MCF 10A (cell line): ENCODE measurements around the gene PPP1R1C. TPM values are rescaled to one million over a fixed set of nuclear protein-coding genes. Genes with fewer than 3 reads are reported as not detected.

ENCODE experiments used
- BruUV-seq: library from RNA; stranded (reverse); fragments of 400-500 nt; replicated peaks from 2 replicates; lab custom pipeline; 2021; lab: Mats Ljungman, UMichigan
- CTCF ChIA-PET: fragments of 300-600 bp; sonication (Branson Sonifier 250); formaldehyde crosslinking; extraction: SDS; loops from one replicate; lab custom pipeline; 2021; ENCODE audit warnings: antibody characterized with exemption, inconsistent platforms; lab: Yijun Ruan, JAX
- POLR2A ChIA-PET: fragments of 300-600, 350-650 bp; sonication (Branson Sonifier 250); formaldehyde crosslinking; extraction: SDS; loops from one replicate; lab custom pipeline; 2020; ENCODE audit warnings: antibody characterized with exemption, inconsistent platforms; lab: Yijun Ruan, JAX
- DNase-seq: peaks from one replicate; pipeline ENCODE4 v3.0.0-alpha.2; 2018; ENCODE audit not compliant: unreplicated experiment
- H3K27ac Mint-ChIP-seq: one replicate; pipeline ENCODE4 v1.8.0; 2022; ENCODE audit warnings: mild to moderate bottlenecking, low read depth, mixed read lengths; ENCODE audit not compliant: unreplicated experiment
- H3K27me3 Mint-ChIP-seq: one replicate; pipeline ENCODE4 v1.8.0; 2022; ENCODE audit warnings: mixed read lengths; ENCODE audit not compliant: insufficient read depth, unreplicated experiment
- H3K36me3 Mint-ChIP-seq: one replicate; pipeline ENCODE4 v1.8.0; 2022; ENCODE audit warnings: mild to moderate bottlenecking, moderate library complexity, mixed read lengths; ENCODE audit not compliant: insufficient read depth, unreplicated experiment
- H3K4me1 Mint-ChIP-seq: one replicate; pipeline ENCODE4 v1.8.0; 2022; ENCODE audit warnings: mixed read lengths; ENCODE audit not compliant: insufficient read depth, unreplicated experiment
- H3K4me3 Mint-ChIP-seq: one replicate; pipeline ENCODE4 v1.8.0; 2022; ENCODE audit warnings: mild to moderate bottlenecking, moderate library complexity, mixed read lengths; ENCODE audit not compliant: unreplicated experiment
- H3K9me3 Mint-ChIP-seq: one replicate; pipeline ENCODE4 v1.8.0; 2022; ENCODE audit warnings: mixed read lengths; ENCODE audit not compliant: unreplicated experiment
- CTCF ChIP-seq: fragments of 200-600 bp; IDR thresholded peaks from one replicate; pipeline ENCODE4 v1.8.0; 2022; ENCODE audit warnings: antibody characterized with exemption, mild to moderate bottlenecking; ENCODE audit not compliant: unreplicated experiment
- intact Hi-C: fragments of 100-400 bp; cut with micrococcal nuclease; formaldehyde crosslinking; loops from 2 replicates; pipeline ENCODE4 v1.14.1; 2022
- total RNA-seq: library from RNA; stranded (reverse); gene quantifications from 2 replicates; pipeline ENCODE4 v1.2.3, GENCODE V29; 2022

PPP1R1C gene
- total RNA-seq, 1 experiment from 2014 or later, result not detected

DNA sequence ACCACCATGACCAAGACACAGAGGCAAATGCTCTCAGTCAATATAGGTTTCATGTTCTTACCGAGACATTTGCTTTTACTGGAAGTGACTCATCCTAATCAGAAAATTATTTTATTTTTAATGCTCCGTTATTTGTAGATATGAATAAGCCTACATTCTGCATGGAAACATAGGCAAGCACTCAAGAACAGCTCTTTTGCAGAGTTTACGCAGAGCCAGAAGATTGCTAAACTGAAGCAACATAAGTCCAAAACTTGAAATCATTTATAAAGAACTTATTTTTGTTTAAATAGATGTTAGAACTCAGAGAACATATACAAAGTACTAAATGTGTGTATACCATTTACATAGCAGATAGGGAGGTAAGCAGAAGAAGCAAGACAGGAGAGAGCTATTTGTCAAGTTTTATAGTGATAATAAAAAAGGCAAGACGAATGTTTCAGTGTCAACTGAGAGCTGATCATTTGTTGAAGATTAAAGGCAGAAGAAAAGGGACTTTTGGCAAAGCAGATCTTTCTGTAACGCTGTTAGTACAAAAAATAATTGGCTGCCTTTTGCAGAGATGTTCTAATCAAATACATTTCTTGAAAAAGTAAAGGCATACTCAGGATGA is 12.4 kb upstream of the PPP1R1C start:
- BruUV-seq, result no TSS peak
- no peak for TF ChIP-seq CTCF
- ChIA-PET CTCF (interaction anchor here (0.6 to 0.8 kb wide), 2 partner anchors 11 to 36 kb away, joined by 3 to 4 read pairs; no protein-coding TSS in a partner anchor), POLR2A (interaction anchor here (0.7 to 1.6 kb wide), 4 partner anchors 12 to 94 kb away, joined by 3 to 7 read pairs (median 3); no protein-coding TSS in a partner anchor)
- no peak overlapping the region for H3K4me3 Mint-ChIP-seq
- no peaks in the 10 kb centered on the region for H3K9me3 Mint-ChIP-seq
- intact Hi-C loops, result no loop called here
- peaks cover 6% of the 10 kb centered on the region for H3K36me3 Mint-ChIP-seq
- H3K27ac Mint-ChIP-seq, result peak overlapping the region; percentile 81
- H3K4me1 Mint-ChIP-seq, result peaks cover 28% of the 10 kb centered on the region
- H3K27me3 Mint-ChIP-seq, result no peaks in the 10 kb centered on the region
- DNase-seq, result no peak

DNA sequence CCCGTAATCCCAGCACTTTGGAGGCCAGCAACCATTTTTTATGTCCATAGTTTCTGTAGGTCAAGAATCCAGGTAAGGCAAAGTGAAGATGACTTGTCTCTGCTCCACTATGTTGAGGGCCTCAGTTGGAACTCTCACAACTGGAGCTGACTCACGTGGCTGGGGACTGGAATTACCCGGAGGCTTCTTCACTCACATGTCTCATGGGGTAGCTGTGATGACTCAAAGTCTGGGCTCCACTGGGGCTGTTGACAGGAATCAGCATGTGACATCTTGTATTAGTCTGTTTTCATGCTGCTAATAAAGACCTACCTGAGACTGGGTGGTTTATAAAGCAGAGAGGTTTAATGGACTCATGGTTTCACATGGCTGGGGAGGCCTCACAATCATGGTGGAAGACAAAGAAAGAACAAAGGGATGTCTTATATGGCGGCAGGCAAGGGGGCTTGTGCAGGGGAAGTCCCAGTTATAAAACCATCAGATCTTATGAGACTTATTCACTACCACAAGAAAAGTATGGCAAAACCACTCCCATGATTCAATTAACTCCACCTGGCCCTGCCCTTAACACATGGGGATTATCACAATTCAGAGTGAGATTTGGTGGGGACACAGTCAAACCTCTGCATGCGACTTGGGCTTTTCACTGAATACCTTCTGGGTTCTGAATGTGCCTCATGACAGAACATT is 7.8 kb upstream of the PPP1R1C start:
- Mint-ChIP-seq H3K4me1 (peaks cover 21% of the 10 kb centered on the region), H3K36me3 (peaks cover 6% of the 10 kb centered on the region), H3K27ac (peak overlapping the region; percentile 95), H3K9me3 (no peaks in the 10 kb centered on the region), H3K27me3 (no peaks in the 10 kb centered on the region), H3K4me3 (no peak overlapping the region)
- ChIA-PET POLR2A (interaction anchor here (0.7 to 1.2 kb wide), 3 partner anchors 35 to 237 kb away, joined by 3 read pairs; partner anchors contain the start of gene ITPRID2), CTCF (interaction anchor here (1.0 kb wide), 1 partner anchor 88 kb away, joined by 3 read pairs; no protein-coding TSS in a partner anchor)
- BruUV-seq, result no TSS peak
- DNase-seq, result peak; percentile 86
- intact Hi-C loops, result no loop called here
- no peak for TF ChIP-seq CTCF

DNA sequence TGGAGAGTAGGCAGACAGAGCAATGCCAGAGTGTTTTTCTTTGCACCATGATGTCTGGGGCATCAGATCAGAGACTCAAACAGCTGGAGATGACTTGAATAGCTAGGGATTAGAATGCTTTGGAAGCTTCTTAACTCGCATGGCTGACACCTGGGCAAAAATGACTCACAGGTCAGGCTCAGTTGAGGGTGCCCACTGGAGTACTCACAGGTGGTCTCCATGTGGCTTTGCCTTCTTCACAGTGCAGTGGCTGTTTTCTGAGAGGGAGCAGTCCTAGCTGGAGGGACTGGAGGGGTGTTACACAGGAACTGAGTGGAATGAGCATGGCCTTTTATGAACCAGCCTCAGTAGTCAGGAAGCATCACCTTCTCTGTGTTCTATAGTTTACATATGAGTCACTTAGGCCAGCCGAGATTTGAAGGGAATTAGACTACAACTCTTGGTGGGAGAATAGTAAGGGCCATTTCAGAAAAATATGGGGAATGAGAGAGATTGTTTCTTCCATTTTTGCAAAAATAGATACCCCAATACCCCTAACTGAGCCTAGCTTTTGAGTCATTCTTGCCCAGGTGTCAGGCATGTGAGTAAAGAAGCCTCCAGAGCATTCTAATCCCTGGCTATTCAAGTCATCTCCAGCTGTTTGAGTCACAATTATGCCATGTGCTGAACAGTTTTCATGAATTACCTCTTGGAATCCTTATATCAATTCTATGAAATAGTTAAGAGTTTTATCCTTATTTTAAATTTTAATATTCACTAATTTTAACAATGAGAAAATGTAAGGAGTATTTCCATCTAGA is 7.1 kb upstream of the PPP1R1C start:
- CTCF ChIA-PET, result interaction anchor here (1.0 kb wide), 1 partner anchor 87 kb away, joined by 3 read pairs; no protein-coding TSS in a partner anchor
- peaks cover 6% of the 10 kb centered on the region for H3K36me3 Mint-ChIP-seq
- no peaks in the 10 kb centered on the region for H3K27me3 Mint-ChIP-seq
- peak overlapping the region; percentile 95 for H3K27ac Mint-ChIP-seq
- no peaks in the 10 kb centered on the region for H3K9me3 Mint-ChIP-seq
- intact Hi-C loops, result no loop called here
- no TSS peak for BruUV-seq
- TF ChIP-seq CTCF, result no peak
- POLR2A ChIA-PET, result interaction anchor here (0.7 to 1.2 kb wide), 2 partner anchors 34 to 86 kb away, joined by 3 read pairs; partner anchors contain the start of gene ITPRID2
- DNase-seq, result no peak
- no peak overlapping the region for H3K4me3 Mint-ChIP-seq
- H3K4me1 Mint-ChIP-seq, result peaks cover 16% of the 10 kb centered on the region
